HepG2 (cell line): ENCODE results near the gene CRMP1. TPM values are rescaled to one million over a fixed set of nuclear protein-coding genes. Genes with fewer than 3 reads are reported as not detected.

Experiments
- ATAC-seq: fragments of 200-7000 bp; cut with Tn5 transposase; 3 replicates; pipeline ENCODE4 v1.9.1; 2020; ENCODE audit warnings: mild to moderate bottlenecking, moderate library complexity
- BruUV-seq: library from RNA; stranded (reverse); fragments of 400-500 nt; replicated peaks from 2 replicates; lab custom pipeline; 2021; lab: Mats Ljungman, UMichigan
- CTCF ChIA-PET: fragments of 300-600 bp; formaldehyde crosslinking; extraction: SDS; loops from one replicate; lab custom pipeline; 2021; ENCODE audit warnings: low total read pairs, inconsistent platforms, low intra/inter-chr PET ratio; lab: Yijun Ruan, JAX
- POLR2A ChIA-PET: fragments of 350-600 bp; sonication (Branson Sonifier 250); formaldehyde crosslinking; loops from one replicate; lab custom pipeline; 2020; ENCODE audit warnings: antibody characterized with exemption, inconsistent platforms; lab: Yijun Ruan, JAX
- DNase-seq: peaks from one replicate; pipeline ENCODE4 v3.0.0-alpha.2; 2015; ENCODE audit warnings: low spot score
- FAIRE-seq: peaks from 3 replicates; lab custom pipeline; 2011; peaks lifted over from hg19 to GRCh38; lab: Jason Lieb, UNC
- H2AFZ ChIP-seq: one replicate; pipeline ENCODE4 v1.6.1; 2011; ENCODE audit warnings: low read length, inconsistent platforms
- H3K27ac ChIP-seq: fragments of 300-600 bp; 3 replicates; pipeline ENCODE4 v1.8.0; 2011; ENCODE audit warnings: mixed run types, mild to moderate bottlenecking, mixed read lengths, low read length, inconsistent platforms; ENCODE audit not compliant: insufficient read depth; ENCODE audit errors: extremely low read length
- H3K27me3 ChIP-seq, 2 experiments: fragments of 200-600 bp in 1 of 2; 2 replicates in 1 of 2; 3 replicates in 1 of 2; pipeline versions ENCODE4 v1.6.0 to v1.8.0; 2011; ENCODE audit warnings: low read length in 2 of 2, mild to moderate bottlenecking in 2 of 2, moderate library complexity in 2 of 2, inconsistent platforms in 1 of 2; ENCODE audit not compliant: insufficient read depth in 2 of 2, control insufficient read depth in 1 of 2
- H3K36me3 ChIP-seq, 2 experiments: fragments of 200-600 bp in 1 of 2; replicated peaks in 1 of 2; 2 replicates in 1 of 2; 3 replicates in 1 of 2; pipeline versions ENCODE4 v1.5.1 to v1.8.0; 2011; ENCODE audit warnings: low read length in 2 of 2, inconsistent platforms in 1 of 2; ENCODE audit not compliant: insufficient read depth in 2 of 2, control insufficient read depth in 1 of 2
- H3K4me1 ChIP-seq: 2 replicates; pipeline ENCODE4 v1.5.1; 2012; ENCODE audit warnings: low read length, inconsistent platforms; ENCODE audit not compliant: insufficient read depth
- H3K4me2 ChIP-seq: 2 replicates; pipeline ENCODE4 v1.6.0; 2011; ENCODE audit warnings: low read depth, low read length, inconsistent platforms
- H3K4me3 ChIP-seq, 3 experiments: fragments of 200-600 bp in 1 of 3; sonication (generic), shearing (Covaris generic) in 1 of 3; replicated peaks in 1 of 3; 2 replicates each; pipeline ENCODE4 v1.5.1; 2011 to 2016; ENCODE audit warnings: low read length in 3 of 3, inconsistent platforms in 2 of 3, low read depth in 2 of 3, mild to moderate bottlenecking in 2 of 3, control low read depth in 1 of 3, mixed read lengths in 1 of 3; ENCODE audit not compliant: insufficient read depth in 1 of 3
- H3K79me2 ChIP-seq: one replicate; pipeline ENCODE4 v1.6.1; 2011; ENCODE audit warnings: low read length, inconsistent platforms; ENCODE audit not compliant: insufficient read depth
- H3K9ac ChIP-seq: 2 replicates; pipeline ENCODE4 v1.6.0; 2011; ENCODE audit warnings: mild to moderate bottlenecking, low read depth, low read length, inconsistent platforms; ENCODE audit not compliant: insufficient read depth
- H3K9me3 ChIP-seq: 2 replicates; pipeline ENCODE4 v1.5.1; 2012; ENCODE audit warnings: mild to moderate bottlenecking, low read length
- H4K20me1 ChIP-seq: 2 replicates; pipeline ENCODE4 v1.6.0; 2011; ENCODE audit warnings: inconsistent platforms, mild to moderate bottlenecking, low read length, moderate library complexity; ENCODE audit not compliant: insufficient read depth
- ARID5B ChIP-seq: IDR thresholded peaks from 2 replicates; pipeline ENCODE4 v1.4.0; 2020; ENCODE audit warnings: mild to moderate bottlenecking, missing genetic modification reagents
- ELF3 ChIP-seq: IDR thresholded peaks from 2 replicates; pipeline ENCODE4 v1.6.1; 2016; ENCODE audit warnings: missing genetic modification reagents, missing compliant biosample characterization
- HBP1 ChIP-seq: IDR thresholded peaks from 2 replicates; pipeline ENCODE4 v1.6.1; 2016; ENCODE audit warnings: low read depth, control low read depth
- HDAC2 ChIP-seq: sonication (generic); formaldehyde crosslinking; IDR thresholded peaks from 2 replicates; pipeline ENCODE4 v1.4.0; 2020; ENCODE audit warnings: missing genetic modification reagents
- HMG20B ChIP-seq: conservative IDR thresholded peaks from 2 replicates; pipeline ENCODE4 v1.6.1; 2016; ENCODE audit warnings: missing genetic modification reagents, missing compliant biosample characterization
- JUNB ChIP-seq: sonication (generic); formaldehyde crosslinking; IDR thresholded peaks from 2 replicates; pipeline ENCODE4 v1.8.0; 2022; ENCODE audit warnings: missing genetic modification reagents, mild to moderate bottlenecking, borderline replicate concordance
- KLF6 ChIP-seq: IDR thresholded peaks from 2 replicates; pipeline ENCODE4 v1.8.0; 2016; ENCODE audit warnings: missing biosample characterization, missing genetic modification reagents
- LCORL ChIP-seq, 2 experiments: fragments of 450-650 bp in 1 of 2; sonication (generic) in 1 of 2; formaldehyde crosslinking in 1 of 2; IDR thresholded peaks; 2 replicates each; pipeline versions ENCODE4 v1.5.0 to v1.6.1; 2017 to 2020; ENCODE audit warnings: antibody characterized with exemption in 1 of 2, missing genetic modification reagents in 1 of 2
- MEF2D ChIP-seq: sonication (generic); formaldehyde crosslinking; IDR thresholded peaks from 2 replicates; pipeline ENCODE4 v1.5.1; 2020; ENCODE audit warnings: mild to moderate bottlenecking, missing genetic modification reagents
- MIER3 ChIP-seq: IDR thresholded peaks from 2 replicates; pipeline ENCODE4 v1.6.1; 2016; ENCODE audit warnings: missing compliant biosample characterization, borderline replicate concordance
- PRPF4 ChIP-seq: fragments of 200-400 bp; formaldehyde crosslinking; IDR thresholded peaks from 2 replicates; pipeline ENCODE4 v1.6.1; 2016; ENCODE audit warnings: low read length, low read depth; ENCODE audit not compliant: poor library complexity, severe bottlenecking
- ZNF33B ChIP-seq: sonication (generic); formaldehyde crosslinking; IDR thresholded peaks from 2 replicates; pipeline ENCODE4 v1.5.1; 2020; ENCODE audit warnings: mild to moderate bottlenecking, missing genetic modification reagents
- ZNF709 ChIP-seq: sonication (generic); formaldehyde crosslinking; IDR thresholded peaks from 2 replicates; pipeline ENCODE4 v1.5.0; 2020; ENCODE audit warnings: mild to moderate bottlenecking, missing genetic modification reagents
- WGBS: methylation state at CpG from one replicate; pipeline ENCODE4 v1.1.6; 2017; ENCODE audit warnings: low lambda C conversion rate; 5-methylcytosine and 5-hydroxymethylcytosine counted together
- in situ Hi-C: cut with HindIII; loops from 2 replicates; pipeline ENCODE4 v1.10.0; 2017; ENCODE audit warnings: low pct_unique_long_range_greater_than_20kb; ENCODE audit not compliant: extremely low pct_ligation_motif_present
- intact Hi-C: fragments of 100-400 bp; cut with micrococcal nuclease; formaldehyde crosslinking; loops from one replicate; pipeline ENCODE4 v1.10.0; 2022; ENCODE audit not compliant: unreplicated experiment
- polyA plus RNA-seq, 8 experiments: library from polyadenylated mRNA; depleted of rRNA in 3 of 8; stranded (reverse) in 7 of 8; unstranded in 1 of 8; fragments of >200 nt; fragmentation: Illumina TruSeq in 4 of 8; extraction: Trizol in 4 of 8; gene quantifications; 2 replicates each; pipeline versions ENCODE4 v1.2.1 to v1.2.3, GENCODE V29; 2011 to 2016; ENCODE audit warnings: low read depth in 4 of 8, missing spikeins in 1 of 8, mixed read lengths in 1 of 8; ENCODE audit not compliant: insufficient read depth in 1 of 8
- total RNA-seq, 5 experiments: library from RNA; depleted of rRNA; stranded (reverse); fragments of >200 nt; fragmentation: Illumina TruSeq; extraction: Trizol; gene quantifications; 2 replicates each; pipeline ENCODE4 v1.2.3, GENCODE V29; 2016; ENCODE audit warnings: low read depth in 1 of 5

CRMP1 gene
- total and polyA plus RNA-seq, 2 of the 13 experiments (the other 11 are each of a cell fraction or from before 2014, with no cell fraction given), result not detected

- no peak for DNase-seq
- POLR2A ChIA-PET, result no interaction called here
Observed at GRCh38 chr4:5784960-5785611, 107.8 kb downstream of the CRMP1 start.

More at GRCh38 chr4:5784960-5785611, 107.8 kb downstream of the CRMP1 start:
- Histone ChIP-seq H3K27me3 (no peaks in the 10 kb centered on the region; a peak in 1 of 5 replicates), H3K9me3 (no peaks in the 10 kb centered on the region), H2AFZ (no peak overlapping the region), H3K27ac (no peak overlapping the region), H3K4me3 (no peak overlapping the region), H3K79me2 (no peaks in the 10 kb centered on the region), H3K36me3 (peaks cover 17 to 40% of the 10 kb centered on the region in 2 experiments), H3K4me1 (no peaks in the 10 kb centered on the region), H3K4me2 (no peak overlapping the region), H4K20me1 (no peaks in the 10 kb centered on the region), H3K9ac (no peak overlapping the region)
- no peak for ATAC-seq
- FAIRE-seq, result no peak
- 97% methylated on average over 9 of the region's 9 CpGs for WGBS
- CTCF ChIA-PET, result no interaction called here
- intact Hi-C loops, result no loop called here
- no peak for TF ChIP-seq ARID5B
- TF ChIP-seq PRPF4, result no peak
- no peak for TF ChIP-seq LCORL (IDR thresholded peaks at IDR 0.05)
- TF ChIP-seq LCORL (CRISPR knock-in tag; IDR thresholded peaks at IDR 0.05), result no peak
- no peak for TF ChIP-seq HBP1 (CRISPR knock-in tag)
- no peak for TF ChIP-seq JUNB (CRISPR knock-in tag)
- no peak for TF ChIP-seq ZNF33B (CRISPR knock-in tag)
- TF ChIP-seq KLF6 (CRISPR knock-in tag), result no peak
- TF ChIP-seq HMG20B, result no peak
- no peak for TF ChIP-seq ELF3 (CRISPR knock-in tag)
- TF ChIP-seq ZNF709, result no peak
- TF ChIP-seq HDAC2 (CRISPR knock-in tag), result no peak
- TF ChIP-seq MIER3 (CRISPR knock-in tag), result no peak
- TF ChIP-seq MEF2D (CRISPR knock-in tag), result no peak
- no TSS peak for BruUV-seq
- in situ Hi-C loops, result no loop called here
